COR-L47 (cell line): ENCODE results near the gene ZBTB5.
"Not testable (repeated sequence)": the region's sequence is repeated elsewhere in the genome, so short reads cannot be mapped to it uniquely, and the experiment has no call there.

Experiments used
- DNase-seq: peaks from one replicate; lab custom pipeline; 2025; lab: John Stamatoyannopoulos, UW

ZBTB5 gene

DNA sequence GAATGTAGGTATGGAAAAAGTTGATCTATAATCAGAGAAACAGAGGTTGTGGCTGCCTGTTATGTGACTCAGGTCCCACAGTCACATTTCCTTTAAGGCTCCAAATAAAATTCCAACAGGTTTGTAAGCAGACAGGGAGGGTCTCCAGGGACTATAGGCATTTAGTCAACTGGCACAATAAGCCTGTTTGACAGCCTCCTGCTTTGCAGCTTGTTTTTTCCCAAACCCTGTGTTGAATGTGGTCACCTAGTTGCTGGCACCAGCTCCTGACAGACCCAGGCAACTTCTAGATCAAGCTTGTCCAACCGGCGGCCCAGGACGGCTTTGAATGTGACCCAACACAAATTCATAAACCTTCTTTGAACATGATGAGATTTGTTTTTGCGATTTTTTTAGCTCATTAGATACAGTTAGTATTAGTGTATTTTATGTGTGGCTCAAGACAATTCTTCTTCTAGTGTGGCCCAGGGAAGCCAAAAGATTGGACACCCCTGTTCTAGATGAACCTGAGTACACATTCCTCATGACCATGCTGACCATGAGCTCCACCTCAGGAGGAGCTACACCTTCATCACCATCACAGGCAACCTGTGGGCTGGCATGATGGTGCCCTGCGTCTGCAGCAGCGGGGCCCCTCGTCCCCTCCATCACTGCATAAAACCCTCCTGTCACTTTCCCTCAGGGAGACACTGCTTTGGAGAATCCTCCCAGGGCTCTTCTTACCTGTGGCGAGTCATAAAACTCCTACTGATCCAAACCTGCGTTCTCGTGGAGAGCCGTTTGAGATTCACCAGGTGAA is 58.4 kb downstream of the ZBTB5 start:
- DNase-seq = no peak

DNA sequence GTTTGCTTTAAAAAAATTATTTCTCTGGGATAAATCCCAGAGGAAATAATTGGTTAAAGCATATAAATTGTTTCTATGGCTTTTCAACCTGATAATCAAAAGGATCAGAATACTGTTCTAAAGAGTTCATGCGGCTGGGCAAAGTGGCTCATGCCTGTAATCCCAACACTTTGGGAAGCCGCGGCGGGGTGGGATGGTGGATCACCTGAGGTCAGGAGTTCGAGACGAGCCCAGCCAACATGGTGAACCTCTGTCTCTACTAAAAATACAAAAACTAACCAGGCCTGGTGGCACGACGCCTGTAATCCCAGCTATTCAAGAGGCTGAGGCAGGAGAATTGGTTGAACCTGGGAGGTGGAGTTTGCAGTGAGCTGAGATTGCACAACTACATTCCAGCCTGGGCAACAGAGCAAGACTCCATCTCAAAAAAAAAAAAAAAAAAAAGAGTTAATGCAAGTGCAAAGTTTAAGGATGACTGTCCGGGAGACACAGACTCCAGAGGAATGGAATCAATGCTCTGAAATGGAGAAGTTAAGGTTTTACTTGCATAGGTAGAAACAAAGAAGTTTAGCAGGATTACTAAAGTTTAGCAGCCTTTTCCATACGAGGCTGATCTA is 59.4 kb downstream of the ZBTB5 start:
- DNase-seq = no peak

- no peak for DNase-seq
Measured at GRCh38 chr9:37405350-37405749, 59.9 kb downstream of the ZBTB5 start.

- no peak for DNase-seq
Measured at GRCh38 chr9:37404590-37404989, 60.7 kb downstream of the ZBTB5 start.

- DNase-seq = no peak
Measured at GRCh38 chr9:37399336-37399735, 65.9 kb downstream of the ZBTB5 start.

DNA sequence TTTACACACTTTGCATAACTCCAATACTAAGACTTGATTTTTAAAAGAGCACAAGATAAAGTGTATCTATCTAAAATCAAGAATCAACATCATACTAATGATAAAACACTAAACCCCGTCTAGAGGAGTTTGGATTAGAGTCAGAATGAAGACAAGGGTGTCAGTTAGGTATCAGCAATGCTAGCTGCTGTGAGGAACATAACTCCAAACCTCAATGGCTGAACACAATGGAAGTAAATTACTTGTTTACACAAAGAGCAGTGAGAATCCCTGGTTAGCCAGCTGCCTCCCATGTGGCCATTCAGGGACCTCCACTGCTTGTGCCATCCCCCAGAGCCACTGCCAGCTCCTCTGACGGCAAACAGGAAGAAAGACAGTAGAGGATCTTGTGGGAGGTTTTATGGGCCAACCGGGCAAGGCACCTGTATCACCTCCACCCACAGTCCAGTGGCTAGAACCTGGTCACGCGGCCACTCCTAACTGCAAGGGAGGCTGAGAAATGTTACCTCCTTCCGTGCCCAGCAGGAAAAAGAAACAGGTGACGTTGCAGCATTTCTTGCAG is 66.7 kb downstream of the ZBTB5 start:
- no peak for DNase-seq

GRCh38 chr9:37397948-37398347 is 67.3 kb downstream of the ZBTB5 start:
- DNase-seq = not testable (repeated sequence)

- no peak for DNase-seq
Measured at GRCh38 chr9:37395663-37396062, 69.6 kb downstream of the ZBTB5 start.

GRCh38 chr9:37395229-37395628 is 70.0 kb downstream of the ZBTB5 start:
- no peak for DNase-seq

DNA sequence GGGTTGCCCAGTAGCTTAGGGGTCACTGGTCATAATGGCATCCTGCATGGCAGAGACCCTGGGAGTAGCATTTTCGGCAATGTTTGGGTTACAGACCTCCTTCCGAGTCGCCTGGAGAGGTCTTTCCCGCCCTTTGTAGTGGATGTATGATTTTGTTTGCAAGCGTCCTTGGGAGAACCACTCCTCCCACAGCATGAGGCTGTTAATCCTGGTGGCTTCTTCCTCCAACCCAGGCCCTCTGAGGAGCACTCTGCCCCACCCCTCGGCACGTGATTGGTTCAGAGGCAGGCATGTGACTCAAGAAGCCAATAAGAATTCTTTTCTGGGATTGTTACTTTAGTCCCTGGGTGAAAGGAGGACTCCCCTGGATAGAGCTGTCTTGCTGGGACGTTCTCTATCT is 73.0 kb downstream of the ZBTB5 start:
- DNase-seq = no peak

DNA sequence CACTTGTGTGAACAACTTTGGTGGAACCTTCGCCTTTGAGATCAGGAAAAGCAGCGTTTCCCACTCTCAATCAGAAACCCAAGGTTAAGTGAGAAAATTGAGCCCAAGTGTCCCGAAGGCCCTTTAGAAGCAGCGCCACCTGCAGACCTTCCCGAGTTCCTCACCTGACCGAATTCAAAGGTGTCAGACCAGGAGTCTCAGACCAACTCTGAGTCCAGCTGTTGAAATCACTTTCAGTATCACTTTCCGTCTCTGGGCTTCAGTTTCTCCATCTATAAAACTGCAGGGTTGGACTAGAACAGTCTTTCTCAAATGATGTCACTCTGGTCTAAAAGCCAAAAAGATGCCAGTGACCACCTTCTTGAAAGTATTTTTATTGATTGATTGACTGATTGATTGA is 74.5 kb downstream of the ZBTB5 start:
- DNase-seq = no peak
